ENCODE measurements around the gene CTSE.
"Not testable (repeated sequence)": the region's sequence is repeated elsewhere in the genome, so short reads cannot be mapped to it uniquely, and the experiment has no call there.

Gene CTSE

GRCh38 chr1:206023695-206024094 lies at the start of gene CTSE:
CTSE (minus strand) TSS chr1:206023895; CDS start chr1:206023791, 104 bp downstream.
- DNase-seq, result no peak

- DNase-seq, result no peak
Observed at GRCh38 chr1:206070627-206071304, 47.1 kb upstream of the CTSE start.

- DNase-seq, result no peak
Observed at GRCh38 chr1:206068314-206068713, 44.6 kb upstream of the CTSE start.

- DNase-seq, result no peak
Observed at GRCh38 chr1:206067486-206068227, 44.0 kb upstream of the CTSE start.

- no peak for DNase-seq
Observed at GRCh38 chr1:206066479-206067171, 42.9 kb upstream of the CTSE start.

GRCh38 chr1:206065547-206066145 lies 42.0 kb upstream of the CTSE start:
- no peak for DNase-seq

GRCh38 chr1:206064501-206064900 lies 40.8 kb upstream of the CTSE start:
- DNase-seq, result not testable (repeated sequence)

GRCh38 chr1:206064001-206064400 lies 40.3 kb upstream of the CTSE start:
- not testable (repeated sequence) for DNase-seq

GRCh38 chr1:206062464-206062863 lies 38.8 kb upstream of the CTSE start:
- DNase-seq, result no peak

GRCh38 chr1:206060844-206061243 lies 37.1 kb upstream of the CTSE start:
- DNase-seq, result no peak

- no peak for DNase-seq
Observed at GRCh38 chr1:206059355-206059915, 35.7 kb upstream of the CTSE start.

GRCh38 chr1:206058927-206059292 lies 35.2 kb upstream of the CTSE start:
- no peak for DNase-seq

GRCh38 chr1:206058289-206058926 lies 34.7 kb upstream of the CTSE start:
- not testable (repeated sequence) for DNase-seq

- DNase-seq, result not testable (repeated sequence)
Observed at GRCh38 chr1:206055639-206056323, 32.1 kb upstream of the CTSE start.

GRCh38 chr1:206055069-206055625 lies 31.5 kb upstream of the CTSE start:
- not testable (repeated sequence) for DNase-seq

GRCh38 chr1:206053616-206054015 lies 29.9 kb upstream of the CTSE start:
- not testable (repeated sequence) for DNase-seq

- not testable (repeated sequence) for DNase-seq
Observed at GRCh38 chr1:206052919-206053610, 29.4 kb upstream of the CTSE start, which contains the start of gene RHEX. RHEX (plus strand) TSS chr1:206053173; CDS start chr1:206097829, 44,656 bp downstream.

- not testable (repeated sequence) for DNase-seq
Observed at GRCh38 chr1:206052231-206052865, 28.7 kb upstream of the CTSE start.

- DNase-seq, result no peak
Observed at GRCh38 chr1:206050655-206051235, 27.1 kb upstream of the CTSE start.

All from NCI-H446 (cell line).